ENCODE measurements around the gene ADD2.
A peak's percentile ranks its signal among the peaks of the same experiment; 100 is the strongest.
"Not testable (repeated sequence)": the region's sequence is repeated elsewhere in the genome, so short reads cannot be mapped to it uniquely, and the experiment has no call there.

ADD2 gene, protein sequence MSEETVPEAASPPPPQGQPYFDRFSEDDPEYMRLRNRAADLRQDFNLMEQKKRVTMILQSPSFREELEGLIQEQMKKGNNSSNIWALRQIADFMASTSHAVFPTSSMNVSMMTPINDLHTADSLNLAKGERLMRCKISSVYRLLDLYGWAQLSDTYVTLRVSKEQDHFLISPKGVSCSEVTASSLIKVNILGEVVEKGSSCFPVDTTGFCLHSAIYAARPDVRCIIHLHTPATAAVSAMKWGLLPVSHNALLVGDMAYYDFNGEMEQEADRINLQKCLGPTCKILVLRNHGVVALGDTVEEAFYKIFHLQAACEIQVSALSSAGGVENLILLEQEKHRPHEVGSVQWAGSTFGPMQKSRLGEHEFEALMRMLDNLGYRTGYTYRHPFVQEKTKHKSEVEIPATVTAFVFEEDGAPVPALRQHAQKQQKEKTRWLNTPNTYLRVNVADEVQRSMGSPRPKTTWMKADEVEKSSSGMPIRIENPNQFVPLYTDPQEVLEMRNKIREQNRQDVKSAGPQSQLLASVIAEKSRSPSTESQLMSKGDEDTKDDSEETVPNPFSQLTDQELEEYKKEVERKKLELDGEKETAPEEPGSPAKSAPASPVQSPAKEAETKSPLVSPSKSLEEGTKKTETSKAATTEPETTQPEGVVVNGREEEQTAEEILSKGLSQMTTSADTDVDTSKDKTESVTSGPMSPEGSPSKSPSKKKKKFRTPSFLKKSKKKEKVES

DNA sequence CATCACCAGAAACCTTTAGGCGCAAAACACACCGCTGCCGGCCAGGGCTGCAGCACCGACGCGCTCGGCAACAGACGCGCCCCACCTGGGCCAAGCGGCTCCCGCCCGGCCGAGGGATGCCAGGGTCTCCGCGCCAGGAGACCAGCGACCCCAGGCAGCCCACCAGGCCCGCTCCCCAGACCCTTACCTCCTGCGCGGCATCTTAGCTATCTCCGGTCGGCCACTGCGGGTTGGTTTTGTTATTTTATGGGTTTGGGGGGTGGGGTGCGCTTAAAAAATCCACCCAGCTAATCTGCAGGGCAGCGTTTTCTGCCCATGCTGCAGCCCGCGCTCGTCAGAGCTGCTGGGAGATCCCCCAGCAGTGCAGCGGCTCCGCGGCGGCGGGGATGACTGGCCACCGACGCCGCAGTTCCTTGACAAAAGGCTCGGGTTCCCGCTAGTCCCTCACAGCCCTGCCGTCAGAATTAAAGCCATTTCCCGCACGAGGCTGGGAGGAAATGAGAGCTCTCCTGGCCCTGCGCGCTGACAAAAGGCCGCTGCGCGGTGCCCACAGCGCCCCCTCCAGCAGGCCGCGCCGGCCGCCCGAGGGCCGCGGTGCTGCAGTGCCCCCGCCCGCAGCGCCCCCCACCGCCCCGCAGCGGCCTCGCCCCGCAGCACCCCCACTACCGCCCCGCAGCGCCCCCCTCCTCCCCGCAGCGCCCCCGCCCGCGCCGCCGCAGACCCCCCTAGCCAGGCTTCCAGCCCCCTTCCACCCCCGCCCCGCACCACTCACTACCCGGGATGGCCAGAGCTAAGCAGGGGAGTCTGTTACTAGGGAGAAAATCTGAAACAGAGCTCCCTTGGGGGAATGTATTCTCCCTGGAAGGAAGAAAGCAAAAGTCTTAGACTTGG lies at the start of gene ADD2:
TSS of gene ADD2 (minus strand) at position 502 of the 891 bp plus-strand sequence. CDS start 61,792 bp downstream, outside the sequence.
- DNase-seq (ENCODE audit: low read depth in 1 of 2, low spot score in 1 of 2), result peak in 1 of 2 donors; percentile 27

DNA sequence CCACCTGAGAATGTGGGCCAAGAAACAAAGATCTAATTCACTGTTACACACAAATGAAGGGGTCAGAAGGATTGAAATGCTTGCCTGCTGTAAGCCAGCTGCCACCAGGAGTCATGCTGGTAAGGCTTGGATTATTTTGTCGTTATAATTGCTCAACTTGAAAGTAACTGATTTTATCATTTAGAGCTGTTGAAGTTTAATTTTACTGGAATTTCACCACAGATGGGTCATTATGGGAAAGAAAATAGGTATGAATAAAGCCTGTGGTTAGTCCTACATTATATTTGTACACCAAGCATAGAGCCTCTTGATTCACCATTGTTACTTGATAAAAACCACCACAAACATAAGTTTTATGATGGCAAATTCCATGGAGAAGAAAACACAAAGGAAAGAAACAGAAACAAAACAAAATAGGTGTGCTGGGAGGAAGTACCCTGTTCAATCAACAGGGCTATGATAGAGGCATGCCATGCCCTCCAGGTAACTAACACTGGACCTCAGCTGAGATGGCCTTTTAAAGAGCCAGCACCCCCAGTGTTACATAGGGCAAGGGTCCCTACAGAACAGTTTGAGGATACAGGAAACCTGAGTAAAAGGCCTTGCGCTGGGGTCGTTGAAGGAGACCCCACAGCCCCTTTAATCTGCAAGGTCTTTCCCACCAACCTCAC lies 49.4 kb upstream of the ADD2 start:
- no peak for DNase-seq (ENCODE audit: low read depth in 1 of 2, low spot score in 1 of 2)

DNA sequence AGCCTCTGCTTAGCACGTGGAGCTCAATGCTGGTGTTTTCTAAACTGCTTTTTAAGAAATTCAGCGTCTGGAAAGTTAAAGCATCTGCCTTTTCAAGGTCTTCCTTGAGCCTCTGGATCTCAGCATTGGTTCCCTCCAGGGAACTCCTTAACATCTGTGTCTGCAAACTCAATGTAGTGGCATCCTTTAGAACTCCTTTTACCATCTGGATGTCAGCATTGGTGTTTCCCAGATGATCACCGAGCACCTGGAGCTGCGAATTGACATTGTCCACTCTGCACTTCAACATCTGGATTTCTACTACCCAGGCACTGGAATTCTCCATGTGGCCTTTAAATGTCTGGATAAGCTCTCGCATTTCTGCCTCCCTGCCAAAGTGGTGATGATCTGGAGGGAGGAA lies 48.7 kb upstream of the ADD2 start:
- no peak for DNase-seq (ENCODE audit: low read depth in 1 of 2, low spot score in 1 of 2)

DNA sequence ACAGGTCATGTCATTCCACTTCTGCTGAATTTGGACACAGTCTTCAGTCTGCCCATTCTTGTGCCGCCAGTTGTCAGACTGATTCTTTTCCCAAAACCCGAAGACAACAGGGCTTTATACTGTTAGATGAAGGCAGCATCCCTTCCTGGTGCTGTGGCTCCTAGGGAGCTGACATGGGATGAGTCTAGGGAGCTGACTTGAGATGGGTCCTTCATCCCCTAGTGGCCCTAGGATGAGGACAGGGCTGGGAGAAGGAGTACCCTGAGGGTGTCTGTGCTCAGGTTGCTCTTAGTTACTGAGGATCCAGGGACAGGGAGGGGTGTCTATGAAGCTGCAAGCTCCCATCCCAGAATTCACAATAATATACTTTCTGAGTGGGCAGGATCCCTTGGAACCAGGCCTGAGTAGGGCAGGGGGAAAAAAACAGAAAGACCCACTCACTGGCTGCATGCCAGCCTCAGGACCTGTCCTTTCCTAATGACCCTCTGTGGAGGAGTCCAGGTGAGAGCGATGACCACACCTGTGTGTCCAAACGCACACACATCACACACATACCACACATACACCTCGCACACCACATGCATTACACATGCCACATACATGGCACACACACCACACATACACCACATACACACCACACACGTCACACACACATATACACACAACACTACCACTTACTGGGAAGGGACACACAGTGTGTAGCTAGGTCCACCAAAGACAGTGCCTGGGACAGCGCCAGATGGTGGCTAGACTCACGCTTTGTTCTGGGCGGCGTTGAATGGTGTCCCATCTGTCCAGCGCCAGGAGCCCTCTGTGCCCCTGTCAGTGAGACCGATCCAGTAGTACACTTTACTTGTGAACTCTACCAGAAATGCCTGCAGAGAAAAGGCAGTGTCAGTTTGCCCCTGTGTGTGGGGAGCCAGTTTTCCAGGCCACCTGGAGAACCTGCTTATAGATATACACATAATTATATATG lies 41.3 kb upstream of the ADD2 start:
- DNase-seq (ENCODE audit: low read depth in 1 of 2, low spot score in 1 of 2), result no peak

DNA sequence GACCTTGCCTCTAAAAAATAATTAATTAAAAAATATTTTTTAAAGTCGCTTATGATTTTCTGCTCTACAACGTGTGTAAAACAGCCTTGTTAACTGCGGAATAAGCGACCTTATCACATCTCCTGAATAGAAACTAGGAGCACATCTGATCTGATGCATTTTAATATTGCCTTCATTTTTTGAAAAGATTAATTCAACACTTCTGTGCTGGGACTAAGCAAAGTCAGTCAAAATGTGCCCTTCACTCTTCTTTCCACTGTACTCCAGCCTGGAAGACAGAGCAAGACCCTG lies 39.8 kb upstream of the ADD2 start:
- DNase-seq (ENCODE audit: low read depth in 1 of 2, low spot score in 1 of 2), result no peak

DNA sequence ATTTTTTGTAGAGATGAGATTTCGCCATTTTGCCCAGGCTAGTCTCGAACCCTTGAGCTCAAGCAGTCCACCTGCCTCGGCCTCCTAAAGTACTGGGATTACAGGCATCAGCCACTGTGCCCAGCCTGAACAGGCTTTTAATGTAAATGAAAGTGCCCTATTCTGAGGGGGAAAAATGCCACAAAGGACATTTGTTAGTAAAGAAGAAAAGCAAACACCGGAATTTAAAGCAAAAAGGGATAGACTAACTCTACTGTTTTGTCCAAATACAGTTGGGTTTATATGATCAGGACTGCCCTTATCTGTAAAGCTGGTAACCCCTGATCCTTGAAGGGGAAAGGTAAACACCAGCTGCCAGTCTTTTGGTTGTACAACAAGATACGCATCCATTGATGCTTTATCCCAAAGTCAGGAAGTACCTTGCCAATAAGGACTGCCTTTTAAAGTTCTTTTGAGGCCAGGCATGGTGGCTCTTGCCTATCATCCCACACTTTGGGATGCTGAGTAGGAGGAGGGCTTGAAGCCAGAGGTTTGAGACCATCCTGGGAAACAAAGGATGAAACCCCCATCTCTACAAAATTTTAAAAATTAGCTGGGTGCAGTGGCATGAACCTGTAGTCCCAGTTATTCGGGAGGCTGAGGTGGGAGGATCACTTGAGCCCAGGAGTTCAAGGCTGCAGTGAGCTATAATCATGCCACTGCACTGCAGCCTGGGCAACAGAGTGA lies 39.3 kb upstream of the ADD2 start:
- DNase-seq (ENCODE audit: low read depth in 1 of 2, low spot score in 1 of 2), result no peak

DNA sequence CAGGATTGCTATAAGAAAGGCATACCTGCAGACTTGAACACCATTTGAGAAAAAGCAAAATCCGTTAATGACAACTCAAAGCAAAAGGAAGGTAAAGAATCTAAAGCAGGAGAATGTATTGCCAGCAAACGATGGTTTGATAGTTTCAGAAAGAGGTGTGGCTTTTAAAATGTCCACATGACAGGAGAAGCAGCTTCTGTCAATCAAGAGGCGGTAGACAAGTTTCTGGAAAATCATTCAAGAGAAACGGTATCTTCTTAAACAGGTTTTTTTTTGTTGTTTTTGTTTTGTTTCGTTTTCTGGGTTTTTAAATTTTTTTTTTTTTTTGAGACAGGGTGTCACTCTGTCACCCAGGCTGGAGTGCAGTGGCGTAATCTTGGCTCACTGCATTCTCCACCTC lies 38.6 kb upstream of the ADD2 start:
- no peak for DNase-seq (ENCODE audit: low read depth in 1 of 2, low spot score in 1 of 2)

DNA sequence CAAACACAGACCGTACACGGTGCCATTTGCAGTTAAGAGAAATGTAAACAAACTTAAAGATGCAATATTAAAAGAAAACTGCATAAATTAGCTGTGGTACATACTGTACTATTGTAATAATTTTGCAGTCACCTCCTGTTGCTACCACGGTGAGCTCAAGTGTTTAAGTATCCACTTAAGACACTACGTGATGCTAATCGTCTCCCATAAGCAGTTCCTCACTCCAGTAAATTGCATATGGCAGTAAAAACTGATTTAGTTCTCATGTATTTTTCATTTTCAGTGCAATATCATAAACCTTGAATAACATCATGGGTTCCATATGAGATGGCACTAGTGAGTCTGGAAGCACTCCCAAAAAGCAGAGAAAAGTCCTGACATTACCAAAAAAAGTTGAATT lies 38.0 kb upstream of the ADD2 start:
- DNase-seq (ENCODE audit: low read depth in 1 of 2, low spot score in 1 of 2), result no peak

DNA sequence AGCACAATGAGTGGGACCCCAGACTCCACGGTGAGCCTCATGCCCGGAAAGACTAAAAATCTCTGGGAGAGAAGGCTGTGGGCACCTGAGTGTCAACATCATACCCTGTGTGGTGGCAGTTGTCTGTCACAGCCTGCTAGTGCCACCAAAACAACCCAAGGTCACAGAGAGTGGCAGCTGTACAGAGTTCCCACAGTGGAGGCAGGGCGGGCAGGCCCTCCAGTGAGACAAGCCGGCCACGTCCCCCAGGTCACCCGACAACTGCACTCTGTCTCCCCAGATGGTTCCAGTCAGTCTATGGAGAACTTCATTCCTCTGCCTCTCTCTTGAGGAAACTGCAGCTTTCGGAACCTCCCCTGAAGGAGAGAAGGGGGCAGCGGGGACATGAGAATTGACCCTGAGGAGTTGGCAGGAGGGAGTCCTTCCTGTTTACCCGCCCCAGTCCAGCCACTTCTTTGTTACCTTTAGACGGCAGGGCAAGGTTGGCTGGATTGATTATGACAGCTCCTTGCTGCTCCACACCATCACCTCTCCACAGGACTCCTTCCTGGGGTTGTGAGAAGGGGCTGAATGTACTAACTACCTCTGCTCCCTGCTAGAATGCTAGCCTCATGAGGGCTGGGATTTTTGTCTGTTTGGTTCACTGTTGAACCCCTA lies 33.7 kb upstream of the ADD2 start:
- no peak for DNase-seq (ENCODE audit: low read depth in 1 of 2, low spot score in 1 of 2)

DNA sequence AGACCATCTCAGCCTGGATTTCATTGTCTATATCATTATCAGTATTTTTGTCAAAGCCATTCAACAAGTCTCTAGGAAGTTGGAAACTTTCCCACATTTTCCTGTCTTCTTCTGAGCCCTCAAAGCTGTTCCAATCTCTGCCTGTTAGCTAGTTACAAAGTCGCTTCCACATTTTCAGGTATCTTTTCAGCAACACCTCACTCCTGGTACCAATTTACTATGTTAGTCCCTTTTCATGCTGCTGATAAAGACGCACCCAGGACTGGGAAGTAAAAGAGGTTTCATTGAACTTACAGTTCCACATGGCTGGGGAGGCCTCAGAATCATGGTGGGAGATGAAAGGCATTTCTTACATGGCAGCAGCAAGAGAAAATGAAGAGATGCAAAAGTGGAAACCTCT lies 31.7 kb upstream of the ADD2 start:
- no peak for DNase-seq (ENCODE audit: low read depth in 1 of 2, low spot score in 1 of 2)

DNA sequence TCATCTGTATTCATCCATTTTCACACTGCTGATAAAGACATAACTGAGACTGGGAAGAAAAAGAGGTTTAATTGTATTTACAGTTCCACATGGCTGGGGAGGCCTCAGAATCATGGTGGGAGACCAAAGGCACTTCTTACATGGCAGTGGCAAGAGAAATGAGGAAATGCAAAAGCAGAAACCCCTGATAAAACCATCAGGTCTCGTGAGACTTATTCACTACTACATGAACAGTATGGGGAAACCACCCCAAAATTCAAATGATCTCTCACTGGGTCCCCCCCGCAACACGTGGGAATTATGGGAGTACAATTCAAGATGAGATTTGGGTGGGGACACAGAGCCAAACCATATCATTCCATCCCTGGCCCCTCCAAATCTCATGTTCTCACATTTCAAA lies 30.0 kb upstream of the ADD2 start:
- DNase-seq (ENCODE audit: low read depth in 1 of 2, low spot score in 1 of 2), result not testable (repeated sequence)

DNA sequence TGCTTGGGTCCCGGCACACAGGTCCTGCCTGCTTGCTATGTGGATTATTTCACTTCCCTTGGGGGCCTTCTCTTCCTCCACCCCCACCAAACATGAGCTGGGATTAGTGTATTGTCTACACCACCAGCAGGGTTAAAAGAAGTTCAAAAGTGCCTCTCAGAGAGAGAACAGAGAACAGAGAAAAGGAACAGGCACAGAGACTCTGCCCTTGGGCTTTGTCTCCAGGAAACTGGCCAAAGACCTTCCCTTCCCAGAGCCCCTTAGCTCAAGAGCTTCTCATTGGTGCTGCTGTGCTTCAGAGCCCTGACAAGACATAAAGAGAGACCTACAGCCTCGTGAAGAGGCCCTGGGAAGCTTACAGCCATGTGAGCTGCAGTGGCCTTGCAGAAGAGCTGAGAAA lies 29.5 kb upstream of the ADD2 start:
- no peak for DNase-seq (ENCODE audit: low read depth in 1 of 2, low spot score in 1 of 2)

DNA sequence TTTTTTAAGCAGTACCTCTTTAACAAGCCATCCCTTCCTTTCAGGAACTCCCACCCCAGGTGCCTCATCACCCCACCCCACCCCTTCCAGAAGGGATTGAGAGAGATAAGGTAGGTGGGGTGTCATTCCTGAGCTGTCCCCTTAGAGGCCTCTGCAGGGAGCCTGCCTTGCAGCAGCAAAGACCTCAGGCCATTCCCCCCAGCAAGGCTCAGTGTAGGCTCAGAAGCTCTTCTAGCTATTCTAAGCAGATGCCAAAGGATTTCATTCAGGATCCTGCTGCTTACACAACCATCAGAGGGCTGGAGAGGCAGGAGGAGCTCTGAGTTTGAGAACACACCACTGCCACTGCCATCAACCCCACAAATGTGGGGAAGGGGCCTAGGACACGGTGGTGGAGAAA lies 28.3 kb upstream of the ADD2 start:
- no peak for DNase-seq (ENCODE audit: low read depth in 1 of 2, low spot score in 1 of 2)

DNA sequence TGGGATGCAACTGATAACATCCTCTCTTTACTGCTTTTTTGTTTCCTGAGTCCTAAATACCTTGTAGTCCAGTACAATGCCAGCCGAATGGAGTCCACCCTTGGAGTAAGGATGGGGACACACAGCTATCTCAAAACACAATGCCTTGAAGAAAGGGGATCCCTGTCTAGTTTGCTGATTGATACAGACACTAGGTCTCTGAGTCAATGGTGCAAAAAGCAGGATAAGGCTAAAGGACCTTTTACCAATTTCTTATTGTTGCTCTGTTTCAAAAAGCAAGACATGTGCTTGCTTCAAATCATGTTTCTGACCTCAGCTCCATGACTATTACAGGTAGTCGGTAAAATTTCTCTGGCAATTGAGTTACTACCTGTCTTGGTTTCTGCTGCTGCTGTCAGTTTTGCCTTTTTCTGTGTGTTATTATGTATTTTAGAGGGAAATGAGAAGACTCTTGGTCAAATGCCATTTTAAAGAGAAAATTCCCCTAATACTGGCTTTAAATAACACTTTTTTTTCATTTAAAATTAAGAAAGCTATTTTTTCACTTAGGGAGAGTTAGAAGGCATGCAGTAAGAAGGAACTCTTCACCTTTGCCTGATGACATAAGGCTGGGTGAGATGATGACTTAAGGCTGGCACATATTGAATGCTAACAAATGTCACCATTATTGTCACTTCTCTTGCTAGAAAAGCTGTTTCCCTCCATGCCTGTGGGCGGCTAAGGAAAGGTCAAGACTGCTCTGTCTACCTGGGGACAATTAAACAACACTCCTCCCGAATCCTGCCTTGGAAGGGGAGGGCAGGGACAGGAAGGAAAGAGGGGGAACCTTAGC lies 27.4 kb upstream of the ADD2 start:
- no peak for DNase-seq (ENCODE audit: low read depth in 1 of 2, low spot score in 1 of 2)

DNA sequence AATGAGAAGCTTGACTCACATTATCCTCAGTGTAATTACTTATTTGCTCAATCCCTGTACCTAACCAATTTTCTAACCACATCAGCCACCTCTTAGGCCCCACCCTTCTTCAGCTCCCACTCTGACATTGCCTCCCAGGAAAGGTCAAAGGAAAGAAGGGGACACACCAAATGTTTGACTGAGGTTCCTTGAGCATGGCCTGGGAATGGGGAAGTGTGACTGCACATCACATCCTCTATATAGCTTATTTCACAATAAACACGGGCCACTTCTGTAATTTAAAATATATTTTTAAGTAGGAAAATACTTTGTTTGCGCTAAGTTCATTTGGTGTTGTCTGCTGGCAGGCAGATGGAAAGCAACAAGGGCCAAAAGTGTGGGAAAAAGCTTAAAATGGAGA lies 25.4 kb upstream of the ADD2 start:
- DNase-seq (ENCODE audit: low read depth in 1 of 2, low spot score in 1 of 2), result no peak

DNA sequence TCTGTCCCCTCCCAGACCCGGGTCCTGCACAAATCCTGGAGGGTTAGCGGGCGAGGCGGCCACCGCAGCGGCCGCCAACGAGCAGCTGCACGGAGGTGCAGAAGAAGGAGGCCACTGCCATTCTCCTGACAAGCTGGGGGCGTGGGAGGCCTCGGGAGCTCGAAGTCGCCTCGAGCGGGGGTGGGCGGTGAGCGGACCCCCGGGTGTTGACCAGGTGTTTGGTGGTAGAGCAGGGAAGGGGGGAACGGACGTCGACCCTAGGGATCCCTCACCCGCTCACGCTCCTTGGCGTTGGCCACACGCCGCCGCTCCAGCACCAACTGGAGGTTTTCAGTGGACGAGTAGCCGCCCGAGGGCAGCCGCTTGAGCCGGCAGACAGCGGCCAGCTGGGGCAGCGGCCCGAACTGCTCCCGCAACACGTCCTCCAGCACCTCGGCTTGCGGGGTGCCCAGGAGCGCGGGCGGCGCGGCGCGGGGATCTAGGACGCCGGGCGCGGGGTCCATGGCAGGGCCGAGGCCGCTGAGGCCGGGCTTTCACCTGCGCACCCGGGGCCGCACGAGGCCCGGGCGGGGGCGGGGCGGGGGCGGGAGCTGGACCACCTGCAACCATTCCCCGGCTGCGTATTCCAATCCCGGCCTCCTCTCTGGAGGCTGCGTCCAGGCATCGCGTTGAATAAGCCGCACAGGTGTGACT lies 22.3 kb upstream of the ADD2 start, which contains the start of gene FIGLA:
TSS of gene FIGLA (minus strand) at position 508 of the 693 bp plus-strand sequence. CDS start at position 503, 5 bp downstream.
- no peak for DNase-seq (ENCODE audit: low read depth in 1 of 2, low spot score in 1 of 2)

Data from stimulated activated CD4-positive, alpha-beta T cell treated with anti-CD3 and anti-CD28 coated beads, Interleukin-15, amount 100 ng/mL, for 1 hour (primary cell).